Measurements from ENCODE around the gene SHLD2. TPM values are rescaled to one million over a fixed set of nuclear protein-coding genes. Genes with fewer than 3 reads are reported as not detected.

Gene SHLD2
- total RNA-seq, 4 donors from 2014 or later, result 28.9 to 69.5 (median 37.2) TPM

GRCh38 chr10:87079106-87079836 is 15.7 kb upstream of the SHLD2 start:
- no peak for TF ChIP-seq CTCF (IDR thresholded peaks at IDR 0.05; ENCODE audit: low read depth)

GRCh38 chr10:87085537-87085936 is 9.5 kb upstream of the SHLD2 start:
- no peak for TF ChIP-seq CTCF (IDR thresholded peaks at IDR 0.05; ENCODE audit: low read depth)

- no peak for TF ChIP-seq CTCF (IDR thresholded peaks at IDR 0.05; ENCODE audit: low read depth)
Measured at GRCh38 chr10:87089746-87090145, 5.3 kb upstream of the SHLD2 start.

GRCh38 chr10:87090779-87091178 is 4.2 kb upstream of the SHLD2 start:
- TF ChIP-seq CTCF (IDR thresholded peaks at IDR 0.05; ENCODE audit: low read depth), result no peak

GRCh38 chr10:87092376-87092860 is 2.6 kb upstream of the SHLD2 start:
- TF ChIP-seq CTCF (IDR thresholded peaks at IDR 0.05; ENCODE audit: low read depth), result no peak

GRCh38 chr10:87092861-87093631 is 2.0 kb upstream of the SHLD2 start:
- TF ChIP-seq CTCF (IDR thresholded peaks at IDR 0.05; ENCODE audit: low read depth), result no peak

GRCh38 chr10:87093632-87094372 is 1.2 kb upstream of the SHLD2 start:
- no peak for TF ChIP-seq CTCF (IDR thresholded peaks at IDR 0.05; ENCODE audit: low read depth)
